Measurements from ENCODE around the gene WDR33.

DNA sequence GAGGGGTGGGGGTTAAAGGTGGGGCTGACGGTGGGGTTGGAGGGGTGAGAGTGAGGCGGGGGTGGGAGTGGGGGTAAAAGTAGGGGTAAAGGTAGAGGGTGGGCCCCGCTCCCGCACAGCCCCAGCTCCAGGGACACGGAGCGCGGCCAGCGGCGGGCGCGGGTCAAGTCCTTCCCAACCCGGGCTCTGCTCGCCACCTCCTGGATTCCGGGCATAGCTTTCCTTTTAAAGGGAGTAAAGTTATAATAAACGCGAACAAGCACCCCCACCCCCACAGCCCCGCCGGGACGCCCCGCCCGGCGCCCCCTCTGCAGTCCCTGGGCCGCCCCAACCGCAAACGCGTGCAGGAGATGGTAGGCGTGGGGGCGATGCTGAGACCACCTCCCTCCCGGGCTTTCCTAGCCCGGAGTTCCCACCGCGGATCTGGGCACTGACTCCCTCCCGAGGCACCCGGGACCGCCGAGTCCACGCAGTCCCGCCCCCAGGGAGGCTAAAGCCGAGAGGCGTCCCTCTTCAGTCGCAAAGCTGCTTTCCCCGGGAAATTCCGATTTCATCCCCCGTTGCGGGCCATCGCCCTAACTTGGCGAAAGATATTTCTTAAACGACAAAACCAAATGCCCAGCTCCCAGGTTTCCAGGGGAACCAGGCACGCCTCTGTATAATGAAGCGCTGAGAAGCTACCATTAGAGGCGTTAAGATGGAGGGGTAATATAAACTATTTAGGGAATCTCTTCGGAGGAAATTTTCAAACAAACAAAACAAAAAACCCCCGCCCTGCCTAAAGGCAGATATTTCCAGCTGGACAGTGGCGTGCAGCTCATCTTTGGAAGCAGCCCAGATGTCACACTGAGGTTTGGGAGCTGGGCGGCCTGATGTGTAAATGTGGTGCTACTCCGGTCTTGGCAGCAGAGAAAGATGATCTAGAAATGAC is 135.4 kb downstream of the WDR33 start, which contains the start of gene LIMS2:
- TF ChIP-seq, protein P1, sequence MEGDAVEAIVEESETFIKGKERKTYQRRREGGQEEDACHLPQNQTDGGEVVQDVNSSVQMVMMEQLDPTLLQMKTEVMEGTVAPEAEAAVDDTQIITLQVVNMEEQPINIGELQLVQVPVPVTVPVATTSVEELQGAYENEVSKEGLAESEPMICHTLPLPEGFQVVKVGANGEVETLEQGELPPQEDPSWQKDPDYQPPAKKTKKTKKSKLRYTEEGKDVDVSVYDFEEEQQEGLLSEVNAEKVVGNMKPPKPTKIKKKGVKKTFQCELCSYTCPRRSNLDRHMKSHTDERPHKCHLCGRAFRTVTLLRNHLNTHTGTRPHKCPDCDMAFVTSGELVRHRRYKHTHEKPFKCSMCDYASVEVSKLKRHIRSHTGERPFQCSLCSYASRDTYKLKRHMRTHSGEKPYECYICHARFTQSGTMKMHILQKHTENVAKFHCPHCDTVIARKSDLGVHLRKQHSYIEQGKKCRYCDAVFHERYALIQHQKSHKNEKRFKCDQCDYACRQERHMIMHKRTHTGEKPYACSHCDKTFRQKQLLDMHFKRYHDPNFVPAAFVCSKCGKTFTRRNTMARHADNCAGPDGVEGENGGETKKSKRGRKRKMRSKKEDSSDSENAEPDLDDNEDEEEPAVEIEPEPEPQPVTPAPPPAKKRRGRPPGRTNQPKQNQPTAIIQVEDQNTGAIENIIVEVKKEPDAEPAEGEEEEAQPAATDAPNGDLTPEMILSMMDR (IDR thresholded peaks at IDR 0.05), result peak in 1 of 5 experiments; percentile 8
- TF ChIP-seq POLR2AphosphoS5 (IDR thresholded peaks at IDR 0.05) (peak in 1 of 3 donors; percentile 33), POLR2A (IDR thresholded peaks at IDR 0.05) (no peak), EP300 (IDR thresholded peaks at IDR 0.05; ENCODE audit: low read depth) (no peak)
